DOHH2 (cell line): ENCODE measurements around the gene RGS7.

ENCODE experiments used
- H3F3A ChIP-seq: fragments of 200-600 bp; sonication (generic), shearing (Covaris generic); 2 replicates; pipeline ENCODE4 v1.6.0; 2016; ENCODE audit warnings: antibody characterized with exemption, mild to moderate bottlenecking; ENCODE audit not compliant: control insufficient read depth, insufficient read depth
- H3K27ac ChIP-seq: fragments of 200-600 bp; sonication (generic); 2 replicates; pipeline ENCODE4 v1.5.1; 2014; ENCODE audit warnings: low read depth, mild to moderate bottlenecking, low read length, moderate library complexity
- H3K27me3 ChIP-seq: fragments of 200-600 bp; sonication (generic); 2 replicates; pipeline ENCODE4 v1.6.1; 2014; ENCODE audit warnings: mild to moderate bottlenecking, low read length, mixed read lengths; ENCODE audit not compliant: control insufficient read depth
- H3K36me3 ChIP-seq: fragments of 200-600 bp; sonication (generic); 2 replicates; pipeline ENCODE4 v1.6.1; 2014; ENCODE audit warnings: mild to moderate bottlenecking, low read length, moderate library complexity, mixed read lengths; ENCODE audit not compliant: control insufficient read depth
- H3K4me1 ChIP-seq: fragments of 200-600 bp; sonication (generic); 2 replicates; pipeline ENCODE4 v1.6.1; 2014; ENCODE audit warnings: mild to moderate bottlenecking, low read length, mixed read lengths; ENCODE audit not compliant: control insufficient read depth
- H3K4me2 ChIP-seq: fragments of 200-600 bp; sonication (generic); 2 replicates; pipeline ENCODE4 v1.6.0; 2014; ENCODE audit warnings: mild to moderate bottlenecking, low read length, moderate library complexity
- H3K4me3 ChIP-seq: fragments of 200-600 bp; sonication (generic); 2 replicates; pipeline ENCODE4 v1.5.1; 2014; ENCODE audit warnings: mild to moderate bottlenecking, low read length, mixed read lengths
- H3K79me2 ChIP-seq: fragments of 200-600 bp; sonication (generic); 2 replicates; pipeline ENCODE4 v1.6.1; 2014; ENCODE audit warnings: mild to moderate bottlenecking, low read length, mixed read lengths; ENCODE audit not compliant: control insufficient read depth
- H3K9me2 ChIP-seq: fragments of 200-600 bp; sonication (generic); replicated peaks from 2 replicates; pipeline ENCODE4 v1.6.1; 2014; ENCODE audit warnings: mild to moderate bottlenecking, low read length, mixed read lengths; ENCODE audit not compliant: control insufficient read depth
- H3K9me3 ChIP-seq: fragments of 200-600 bp; sonication (generic); 2 replicates; pipeline ENCODE4 v1.6.1; 2014; ENCODE audit warnings: antibody characterized with exemption, low read length, mixed read lengths; ENCODE audit not compliant: control insufficient read depth, insufficient read depth
- H4K20me1 ChIP-seq: fragments of 200-600 bp; sonication (generic); 2 replicates; pipeline ENCODE4 v1.6.0; 2014; ENCODE audit warnings: low read depth, mild to moderate bottlenecking, antibody characterized with exemption, low read length, moderate library complexity; ENCODE audit not compliant: control insufficient read depth, insufficient read depth
- EZH2phosphoT487 ChIP-seq: fragments of 200-600 bp; sonication (generic); IDR thresholded peaks from 2 replicates; pipeline ENCODE4 v1.6.1; 2017; ENCODE audit warnings: borderline replicate concordance, mild to moderate bottlenecking, antibody characterized with exemption, low read length, moderate library complexity, mixed read lengths
- TF ChIP-seq, protein P1 (sequence below): fragments of 200-600 bp; sonication (generic); IDR thresholded peaks from one replicate; pipeline ENCODE4 v1.5.1; 2014; ENCODE audit warnings: antibody characterized with exemption, mild to moderate bottlenecking, low read depth, low read length; ENCODE audit not compliant: poor library complexity, severe bottlenecking

Gene RGS7

DNA sequence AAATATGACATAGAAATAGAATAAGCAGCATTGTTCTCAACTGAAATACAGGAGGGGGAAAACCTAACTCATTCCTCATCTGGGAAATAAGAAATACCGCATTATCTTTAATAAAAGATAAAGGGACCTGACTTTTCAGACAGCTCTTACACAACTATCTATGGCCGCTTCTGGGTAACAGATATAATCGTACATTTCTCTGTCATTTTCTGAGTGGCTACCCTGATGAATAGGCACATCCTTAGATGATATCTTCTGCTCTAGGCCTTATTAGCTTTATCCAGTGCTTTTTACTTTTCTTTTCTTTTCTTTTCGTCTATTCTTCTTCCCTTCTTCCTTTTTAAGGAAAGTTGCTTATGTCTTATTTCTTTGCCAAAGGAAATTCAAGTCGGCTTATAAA is 388.1 kb downstream of the RGS7 start:
- Histone ChIP-seq H3K4me2 (no peak overlapping the region), H3K36me3 (no peaks in the 10 kb centered on the region), H3K27me3 (no peaks in the 10 kb centered on the region; the same call in 1 of the 2 replicates), H4K20me1 (no peaks in the 10 kb centered on the region), H3K4me1 (no peaks in the 10 kb centered on the region), H3F3A (no peaks in the 10 kb centered on the region), H3K9me3 (no peaks in the 10 kb centered on the region), H3K79me2 (no peaks in the 10 kb centered on the region), H3K9me2 (no peaks in the 10 kb centered on the region), H3K4me3 (no peak overlapping the region), H3K27ac (no peak overlapping the region)
- no peak for TF ChIP-seq EZH2phosphoT487
- TF ChIP-seq, protein P1, sequence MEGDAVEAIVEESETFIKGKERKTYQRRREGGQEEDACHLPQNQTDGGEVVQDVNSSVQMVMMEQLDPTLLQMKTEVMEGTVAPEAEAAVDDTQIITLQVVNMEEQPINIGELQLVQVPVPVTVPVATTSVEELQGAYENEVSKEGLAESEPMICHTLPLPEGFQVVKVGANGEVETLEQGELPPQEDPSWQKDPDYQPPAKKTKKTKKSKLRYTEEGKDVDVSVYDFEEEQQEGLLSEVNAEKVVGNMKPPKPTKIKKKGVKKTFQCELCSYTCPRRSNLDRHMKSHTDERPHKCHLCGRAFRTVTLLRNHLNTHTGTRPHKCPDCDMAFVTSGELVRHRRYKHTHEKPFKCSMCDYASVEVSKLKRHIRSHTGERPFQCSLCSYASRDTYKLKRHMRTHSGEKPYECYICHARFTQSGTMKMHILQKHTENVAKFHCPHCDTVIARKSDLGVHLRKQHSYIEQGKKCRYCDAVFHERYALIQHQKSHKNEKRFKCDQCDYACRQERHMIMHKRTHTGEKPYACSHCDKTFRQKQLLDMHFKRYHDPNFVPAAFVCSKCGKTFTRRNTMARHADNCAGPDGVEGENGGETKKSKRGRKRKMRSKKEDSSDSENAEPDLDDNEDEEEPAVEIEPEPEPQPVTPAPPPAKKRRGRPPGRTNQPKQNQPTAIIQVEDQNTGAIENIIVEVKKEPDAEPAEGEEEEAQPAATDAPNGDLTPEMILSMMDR, result no peak

DNA sequence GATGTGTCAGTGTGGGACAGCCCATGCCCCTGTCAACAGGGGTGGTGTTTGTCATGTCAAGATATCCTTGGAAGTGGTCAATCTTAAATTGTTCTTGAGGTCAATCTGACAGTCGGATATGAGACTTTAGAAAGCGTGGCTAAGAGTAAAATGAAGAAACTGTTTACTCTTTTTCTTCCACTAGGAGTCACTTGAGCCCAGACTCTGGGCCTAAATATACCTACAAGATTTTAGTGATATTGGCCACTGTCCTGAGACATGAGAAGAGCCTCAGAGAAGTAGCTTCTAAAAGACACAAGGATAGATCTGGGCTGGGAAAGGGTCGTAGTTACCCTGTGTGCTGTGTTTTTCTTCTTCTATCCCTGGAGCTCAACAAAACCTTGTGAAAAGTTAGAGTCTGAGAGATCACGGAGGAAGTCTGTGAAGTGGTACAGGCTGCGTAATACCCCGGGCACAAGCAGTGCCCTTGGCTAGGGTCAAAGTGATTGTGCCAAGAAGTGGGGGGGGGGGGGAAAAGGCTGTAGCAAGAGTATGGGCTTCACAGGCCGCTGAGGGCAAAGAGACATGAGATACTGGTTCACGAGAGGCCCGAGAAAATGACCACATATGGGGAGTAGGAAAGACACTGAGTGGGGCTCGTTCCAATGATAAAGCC is 389.8 kb downstream of the RGS7 start:
- Histone ChIP-seq H3K36me3 (no peaks in the 10 kb centered on the region), H3K9me3 (no peaks in the 10 kb centered on the region), H3F3A (no peaks in the 10 kb centered on the region), H3K4me3 (no peak overlapping the region), H3K4me2 (no peak overlapping the region), H4K20me1 (no peaks in the 10 kb centered on the region), H3K27me3 (no peaks in the 10 kb centered on the region; the same call in 1 of the 2 replicates), H3K79me2 (no peaks in the 10 kb centered on the region), H3K27ac (no peak overlapping the region), H3K4me1 (no peaks in the 10 kb centered on the region), H3K9me2 (no peaks in the 10 kb centered on the region)
- TF ChIP-seq EZH2phosphoT487, result no peak
- TF ChIP-seq, protein P1, result peak; percentile 30

DNA sequence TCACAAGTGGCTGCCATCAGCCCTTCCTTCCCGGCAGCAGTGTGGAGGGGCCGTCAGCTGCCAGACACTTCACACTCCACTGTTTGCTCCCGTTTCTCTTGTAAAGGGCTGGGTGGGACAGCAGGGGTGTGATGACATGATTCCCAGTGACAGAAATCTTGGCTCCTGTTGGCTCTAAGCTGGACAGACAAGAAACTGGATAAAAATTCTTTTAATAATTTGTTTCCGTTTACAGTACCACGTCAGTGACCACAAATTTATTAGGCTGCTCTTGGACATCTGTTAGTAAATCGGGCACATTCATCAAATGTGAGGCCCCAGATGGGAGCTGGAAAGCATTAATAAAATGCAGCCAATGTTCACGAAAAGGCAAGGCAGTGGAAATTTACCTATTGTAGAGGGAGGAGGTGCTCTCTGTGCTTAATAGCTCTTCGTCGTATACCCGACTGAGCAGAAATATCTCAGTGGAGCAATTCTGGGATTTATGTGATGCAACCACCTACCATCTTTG is 391.4 kb downstream of the RGS7 start:
- Histone ChIP-seq H3K27ac (no peak overlapping the region), H3K4me3 (no peak overlapping the region), H3K79me2 (no peaks in the 10 kb centered on the region), H3K4me1 (no peaks in the 10 kb centered on the region), H3K36me3 (no peaks in the 10 kb centered on the region), H4K20me1 (no peaks in the 10 kb centered on the region), H3F3A (no peaks in the 10 kb centered on the region), H3K27me3 (no peaks in the 10 kb centered on the region; the same call in 1 of the 2 replicates), H3K4me2 (no peak overlapping the region), H3K9me2 (no peaks in the 10 kb centered on the region), H3K9me3 (no peaks in the 10 kb centered on the region)
- TF ChIP-seq, protein P1, result no peak
- TF ChIP-seq EZH2phosphoT487, result no peak
